H9 (cell line): ENCODE results near the gene FAM184A. TPM values are rescaled to one million over a fixed set of nuclear protein-coding genes. Genes with fewer than 3 reads are reported as not detected.

Experiments used
- DNase-seq: peaks from one replicate; pipeline ENCODE4 v3.0.0-alpha.2; 2017
- H2AFZ ChIP-seq: one replicate; pipeline ENCODE4 v1.6.1; 2013; ENCODE audit warnings: mild to moderate bottlenecking, low read length, control low read depth, moderate library complexity
- H2AK5ac ChIP-seq: 2 replicates; pipeline ENCODE4 v1.6.1; 2013; ENCODE audit warnings: low read length, control low read depth, mixed read lengths; ENCODE audit not compliant: insufficient read length
- H2BK120ac ChIP-seq: one replicate; pipeline ENCODE4 v1.6.1; 2013; ENCODE audit warnings: low read depth, mild to moderate bottlenecking, low read length, control low read depth, inconsistent platforms; ENCODE audit not compliant: poor library complexity, severe bottlenecking
- H2BK12ac ChIP-seq: 2 replicates; pipeline ENCODE4 v1.6.1; 2013; ENCODE audit warnings: low read length, control low read depth, mixed read lengths, low read depth; ENCODE audit not compliant: insufficient read length
- H2BK15ac ChIP-seq: 2 replicates; pipeline ENCODE4 v1.6.1; 2013; ENCODE audit warnings: low read depth, low read length, control low read depth
- H2BK20ac ChIP-seq: one replicate; pipeline ENCODE4 v1.6.1; 2013; ENCODE audit warnings: low read depth, mild to moderate bottlenecking, low read length, control low read depth, inconsistent platforms; ENCODE audit not compliant: poor library complexity, severe bottlenecking
- H2BK5ac ChIP-seq: 2 replicates; pipeline ENCODE4 v1.6.1; 2013; ENCODE audit warnings: low read length, control low read depth, mixed read lengths; ENCODE audit not compliant: insufficient read length
- H3K14ac ChIP-seq: 2 replicates; pipeline ENCODE4 v1.6.1; 2013; ENCODE audit warnings: low read length, control low read depth; ENCODE audit not compliant: insufficient read depth
- H3K18ac ChIP-seq: 2 replicates; pipeline ENCODE4 v1.6.1; 2013; ENCODE audit warnings: low read depth, mild to moderate bottlenecking, mixed read lengths, low read length, control low read depth; ENCODE audit not compliant: insufficient read length
- H3K23ac ChIP-seq: 2 replicates; pipeline ENCODE4 v1.6.1; 2013; ENCODE audit warnings: low read length, control low read depth, mixed read lengths, low read depth; ENCODE audit not compliant: insufficient read length
- H3K23me2 ChIP-seq: 2 replicates; pipeline ENCODE4 v1.6.1; 2013; ENCODE audit warnings: low read depth, mild to moderate bottlenecking, mixed read lengths, low read length, control low read depth; ENCODE audit not compliant: insufficient read length, poor library complexity, severe bottlenecking
- H3K27ac ChIP-seq: 2 replicates; pipeline ENCODE4 v1.5.1; 2013; ENCODE audit warnings: low read length, control low read depth, mixed read lengths, low read depth; ENCODE audit not compliant: insufficient read length
- H3K27me3 ChIP-seq: 2 replicates; pipeline ENCODE4 v1.6.1; 2013; ENCODE audit warnings: low read length, control low read depth, inconsistent platforms; ENCODE audit not compliant: insufficient read depth
- H3K4ac ChIP-seq: 2 replicates; pipeline ENCODE4 v1.6.1; 2013; ENCODE audit warnings: low read depth, mild to moderate bottlenecking, control low read depth, inconsistent platforms, low read length, moderate library complexity
- H3K4me1 ChIP-seq: 2 replicates; pipeline ENCODE4 v1.6.1; 2013; ENCODE audit warnings: low read length, control low read depth, inconsistent platforms; ENCODE audit not compliant: insufficient read depth
- H3K4me2 ChIP-seq: 2 replicates; pipeline ENCODE4 v1.6.1; 2013; ENCODE audit warnings: low read length, control low read depth, mixed read lengths; ENCODE audit not compliant: insufficient read length, insufficient read depth
- H3K56ac ChIP-seq: 2 replicates; pipeline ENCODE4 v1.6.1; 2013; ENCODE audit warnings: low read depth, mild to moderate bottlenecking, mixed read lengths, low read length, control low read depth; ENCODE audit not compliant: insufficient read length
- H3K79me1 ChIP-seq: 2 replicates; pipeline ENCODE4 v1.6.1; 2013; ENCODE audit warnings: low read depth, mild to moderate bottlenecking, moderate library complexity, low read length, control low read depth, inconsistent platforms; ENCODE audit not compliant: insufficient read depth, poor library complexity, severe bottlenecking
- H3K79me2 ChIP-seq: 2 replicates; pipeline ENCODE4 v1.6.1; 2013; ENCODE audit warnings: low read length, control low read depth, inconsistent platforms; ENCODE audit not compliant: insufficient read depth
- H3K9ac ChIP-seq: 2 replicates; pipeline ENCODE4 v1.6.1; 2013; ENCODE audit warnings: low read length, control low read depth, mixed read lengths; ENCODE audit not compliant: insufficient read length; ENCODE audit errors: extremely low read depth
- H3K9me3 ChIP-seq: one replicate; pipeline ENCODE4 v1.6.1; 2013; ENCODE audit warnings: low read depth, low read length, inconsistent platforms; ENCODE audit not compliant: control insufficient read depth
- H3T11ph ChIP-seq: one replicate; pipeline ENCODE4 v1.6.1; 2013; ENCODE audit warnings: mild to moderate bottlenecking, low read length, control low read depth, inconsistent platforms
- H4K20me1 ChIP-seq: one replicate; pipeline ENCODE4 v1.6.1; 2013; ENCODE audit not compliant: control insufficient read depth, insufficient read length, insufficient read depth
- H4K5ac ChIP-seq: 2 replicates; pipeline ENCODE4 v1.6.1; 2013; ENCODE audit warnings: low read depth, mild to moderate bottlenecking, mixed read lengths, low read length, control low read depth; ENCODE audit not compliant: insufficient read length
- H4K8ac ChIP-seq: replicated peaks from 2 replicates; pipeline ENCODE4 v1.6.1; 2013; ENCODE audit warnings: low read length, control low read depth, mixed read lengths, low read depth; ENCODE audit not compliant: insufficient read length
- H4K91ac ChIP-seq: 2 replicates; pipeline ENCODE4 v1.6.1; 2013; ENCODE audit warnings: low read depth, mild to moderate bottlenecking, moderate library complexity, mixed read lengths, low read length, control low read depth; ENCODE audit not compliant: insufficient read length
- H3K27ac Mint-ChIP-seq, 3 experiments: 2 replicates in 2 of 3; 3 replicates in 1 of 3; pipeline ENCODE4 v1.8.0; 2020 to 2021; ENCODE audit warnings: mixed read lengths in 3 of 3, mild to moderate bottlenecking in 1 of 3, moderate library complexity in 1 of 3
- H3K27me3 Mint-ChIP-seq: 2 replicates; pipeline ENCODE4 v1.8.0; 2021; ENCODE audit warnings: low read depth, mild to moderate bottlenecking, moderate library complexity, mixed read lengths
- H3K36me3 Mint-ChIP-seq, 3 experiments: 2 replicates in 2 of 3; 3 replicates in 1 of 3; pipeline ENCODE4 v1.8.0; 2020 to 2021; ENCODE audit warnings: low read depth in 3 of 3, mixed read lengths in 3 of 3; ENCODE audit not compliant: insufficient read depth in 1 of 3
- H3K4me1 Mint-ChIP-seq, 2 experiments: 2 replicates each; pipeline ENCODE4 v1.8.0; 2020; ENCODE audit warnings: mixed read lengths in 2 of 2
- H3K4me3 Mint-ChIP-seq, 2 experiments: 2 replicates in 1 of 2; 3 replicates in 1 of 2; pipeline ENCODE4 v1.8.0; 2020 to 2021; ENCODE audit warnings: mild to moderate bottlenecking in 2 of 2, mixed read lengths in 2 of 2, moderate library complexity in 1 of 2
- H3K9me3 Mint-ChIP-seq, 2 experiments: 2 replicates in 1 of 2; 3 replicates in 1 of 2; pipeline ENCODE4 v1.8.0; 2020; ENCODE audit warnings: mild to moderate bottlenecking in 2 of 2, mixed read lengths in 2 of 2, moderate library complexity in 1 of 2
- whole genome bisulfite sequencing: extraction: QIAGEN DNeasy Blood & Tissue Kit; methylation state at CpG from one replicate; pipeline ENCODE4 v1.1.7; 2013; ENCODE audit warnings: missing lambda C conversion rate, low lambda C conversion rate, mixed read lengths; ENCODE audit not compliant: insufficient read length; ENCODE audit errors: extremely low coverage; 5-methylcytosine and 5-hydroxymethylcytosine counted together
- total RNA-seq: library from RNA; stranded (reverse); gene quantifications from 2 replicates; pipeline ENCODE4 v1.2.1, GENCODE V29; 2021
- TF ChIP-seq, protein P1 (sequence below): fragments of 200-600 bp; sonication (generic); conservative IDR thresholded peaks from 3 replicates; pipeline ENCODE4 v1.8.0; 2021; ENCODE audit warnings: antibody characterized with exemption, mild to moderate bottlenecking

The FAM184A gene
- total RNA-seq, 1 experiment from 2014 or later, result 11.4 TPM

DNA sequence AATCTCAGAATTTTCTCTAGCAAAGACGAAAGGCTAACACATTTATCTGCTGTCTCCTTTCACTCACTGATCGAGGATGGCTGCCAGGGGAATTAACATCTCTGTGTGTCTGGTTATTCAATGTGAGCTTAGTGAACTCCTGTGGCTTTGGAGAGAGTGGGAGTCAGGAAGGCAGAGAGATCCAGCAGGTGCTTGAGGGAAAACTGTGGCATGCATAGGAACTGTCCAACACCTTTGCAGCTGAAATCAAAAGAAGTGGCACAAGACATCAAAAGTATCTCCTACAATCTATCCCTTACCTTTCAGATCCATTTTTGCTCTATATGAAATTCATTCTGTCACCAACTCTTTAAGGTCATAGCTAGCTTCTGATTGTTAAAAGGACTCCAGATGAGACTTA lies 11.8 kb upstream of the FAM184A start:
- H3K4me1 Mint-ChIP-seq, result peaks cover 24 to 25% of the 10 kb centered on the region in 2 experiments
- no peak overlapping the region for H3K9ac ChIP-seq

More for the DNA sequence above, 11.8 kb upstream of the FAM184A start:
- no peak for DNase-seq
- Histone ChIP-seq H4K5ac (no peak overlapping the region), H2BK5ac (no peak overlapping the region), H4K20me1 (no peaks in the 10 kb centered on the region), H2AFZ (no peak overlapping the region), H3K27me3 (no peaks in the 10 kb centered on the region), H3K18ac (no peak overlapping the region), H4K91ac (no peak overlapping the region), H4K8ac (no peak overlapping the region), H3T11ph (no peak overlapping the region), H3K23ac (no peak overlapping the region), H3K14ac (no peak overlapping the region), H3K56ac (no peak overlapping the region), H2BK15ac (no peak overlapping the region), H3K23me2 (no peaks in the 10 kb centered on the region), H2BK120ac (no peak overlapping the region), H3K9me3 (no peaks in the 10 kb centered on the region), H2AK5ac (no peak overlapping the region), H3K27ac (no peak overlapping the region), H2BK20ac (no peak overlapping the region), H2BK12ac (no peak overlapping the region), H3K79me1 (no peaks in the 10 kb centered on the region), H3K79me2 (no peaks in the 10 kb centered on the region), H3K4ac (no peak overlapping the region), H3K4me1 (peaks cover 3% of the 10 kb centered on the region; the same call in 1 of the 2 replicates), H3K4me2 (no peak overlapping the region)
- H3K9me3 Mint-ChIP-seq, result peaks cover 3 to 6% of the 10 kb centered on the region in 2 experiments
- H3K27ac Mint-ChIP-seq, result no peak overlapping the region
- H3K36me3 Mint-ChIP-seq, result peaks cover 2 to 4% (median 2%) of the 10 kb centered on the region in 3 experiments; a peak in 3 of 7 replicates
- no CpG with 5 or more reads among the region's 2 CpGs for WGBS
- TF ChIP-seq, protein P1, sequence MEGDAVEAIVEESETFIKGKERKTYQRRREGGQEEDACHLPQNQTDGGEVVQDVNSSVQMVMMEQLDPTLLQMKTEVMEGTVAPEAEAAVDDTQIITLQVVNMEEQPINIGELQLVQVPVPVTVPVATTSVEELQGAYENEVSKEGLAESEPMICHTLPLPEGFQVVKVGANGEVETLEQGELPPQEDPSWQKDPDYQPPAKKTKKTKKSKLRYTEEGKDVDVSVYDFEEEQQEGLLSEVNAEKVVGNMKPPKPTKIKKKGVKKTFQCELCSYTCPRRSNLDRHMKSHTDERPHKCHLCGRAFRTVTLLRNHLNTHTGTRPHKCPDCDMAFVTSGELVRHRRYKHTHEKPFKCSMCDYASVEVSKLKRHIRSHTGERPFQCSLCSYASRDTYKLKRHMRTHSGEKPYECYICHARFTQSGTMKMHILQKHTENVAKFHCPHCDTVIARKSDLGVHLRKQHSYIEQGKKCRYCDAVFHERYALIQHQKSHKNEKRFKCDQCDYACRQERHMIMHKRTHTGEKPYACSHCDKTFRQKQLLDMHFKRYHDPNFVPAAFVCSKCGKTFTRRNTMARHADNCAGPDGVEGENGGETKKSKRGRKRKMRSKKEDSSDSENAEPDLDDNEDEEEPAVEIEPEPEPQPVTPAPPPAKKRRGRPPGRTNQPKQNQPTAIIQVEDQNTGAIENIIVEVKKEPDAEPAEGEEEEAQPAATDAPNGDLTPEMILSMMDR, result no peak
- H3K27me3 Mint-ChIP-seq, result no peaks in the 10 kb centered on the region; the same call in 1 of the 2 replicates
- no peak overlapping the region for H3K4me3 Mint-ChIP-seq
